Ishikawa (cell line): ENCODE data around the gene GATM.

Source experiments
- CEBPB ChIP-seq: IDR thresholded peaks from 2 replicates; pipeline ENCODE4 v1.6.1; 2012
- CREB1 ChIP-seq: IDR thresholded peaks from 2 replicates; pipeline ENCODE4 v1.6.1; 2012; ENCODE audit warnings: low read depth
- EGR1 ChIP-seq: IDR thresholded peaks from 2 replicates; pipeline ENCODE4 v1.6.1; 2012
- EP300 ChIP-seq: IDR thresholded peaks from 2 replicates; pipeline ENCODE4 v1.6.1; 2012; ENCODE audit warnings: borderline replicate concordance
- FOXM1 ChIP-seq: IDR thresholded peaks from 2 replicates; pipeline ENCODE4 v1.6.1; 2012; ENCODE audit warnings: low read depth, borderline replicate concordance
- NFIC ChIP-seq: IDR thresholded peaks from 2 replicates; pipeline ENCODE4 v1.6.1; 2012
- RAD21 ChIP-seq: IDR thresholded peaks from 2 replicates; pipeline ENCODE4 v1.6.1; 2012; ENCODE audit warnings: low read depth
- TAF1 ChIP-seq: IDR thresholded peaks from 2 replicates; pipeline ENCODE4 v1.6.1; 2012; ENCODE audit warnings: low read depth, mild to moderate bottlenecking
- TCF12 ChIP-seq: IDR thresholded peaks from 2 replicates; pipeline ENCODE4 v1.6.1; 2012; ENCODE audit warnings: low read depth
- TEAD4 ChIP-seq: IDR thresholded peaks from 2 replicates; pipeline ENCODE4 v1.6.1; 2012
- USF1 ChIP-seq: IDR thresholded peaks from 2 replicates; pipeline ENCODE4 v1.6.1; 2012
- YY1 ChIP-seq: IDR thresholded peaks from 2 replicates; pipeline ENCODE4 v1.6.1; 2012; ENCODE audit warnings: low read depth
- ZBTB7A ChIP-seq: IDR thresholded peaks from 2 replicates; pipeline ENCODE4 v1.6.1; 2012; ENCODE audit warnings: low read depth
- TF ChIP-seq, protein P1 (sequence below): IDR thresholded peaks from 2 replicates; pipeline ENCODE4 v1.6.1; 2012; ENCODE audit warnings: low read depth, mild to moderate bottlenecking
- TF ChIP-seq, protein P2 (sequence below): IDR thresholded peaks from 2 replicates; pipeline ENCODE4 v1.6.1; 2012

Gene GATM

GRCh38 chr15:45414215-45414885, 36.0 kb upstream of the GATM start:
- TF ChIP-seq RAD21 (no peak), FOXM1 (no peak), TAF1 (no peak), EP300 (no peak), TCF12 (no peak), EGR1 (no peak), ZBTB7A (no peak), YY1 (no peak), TEAD4 (no peak), CREB1 (no peak), USF1 (no peak), NFIC (no peak), CEBPB (no peak)
- TF ChIP-seq, protein P1, sequence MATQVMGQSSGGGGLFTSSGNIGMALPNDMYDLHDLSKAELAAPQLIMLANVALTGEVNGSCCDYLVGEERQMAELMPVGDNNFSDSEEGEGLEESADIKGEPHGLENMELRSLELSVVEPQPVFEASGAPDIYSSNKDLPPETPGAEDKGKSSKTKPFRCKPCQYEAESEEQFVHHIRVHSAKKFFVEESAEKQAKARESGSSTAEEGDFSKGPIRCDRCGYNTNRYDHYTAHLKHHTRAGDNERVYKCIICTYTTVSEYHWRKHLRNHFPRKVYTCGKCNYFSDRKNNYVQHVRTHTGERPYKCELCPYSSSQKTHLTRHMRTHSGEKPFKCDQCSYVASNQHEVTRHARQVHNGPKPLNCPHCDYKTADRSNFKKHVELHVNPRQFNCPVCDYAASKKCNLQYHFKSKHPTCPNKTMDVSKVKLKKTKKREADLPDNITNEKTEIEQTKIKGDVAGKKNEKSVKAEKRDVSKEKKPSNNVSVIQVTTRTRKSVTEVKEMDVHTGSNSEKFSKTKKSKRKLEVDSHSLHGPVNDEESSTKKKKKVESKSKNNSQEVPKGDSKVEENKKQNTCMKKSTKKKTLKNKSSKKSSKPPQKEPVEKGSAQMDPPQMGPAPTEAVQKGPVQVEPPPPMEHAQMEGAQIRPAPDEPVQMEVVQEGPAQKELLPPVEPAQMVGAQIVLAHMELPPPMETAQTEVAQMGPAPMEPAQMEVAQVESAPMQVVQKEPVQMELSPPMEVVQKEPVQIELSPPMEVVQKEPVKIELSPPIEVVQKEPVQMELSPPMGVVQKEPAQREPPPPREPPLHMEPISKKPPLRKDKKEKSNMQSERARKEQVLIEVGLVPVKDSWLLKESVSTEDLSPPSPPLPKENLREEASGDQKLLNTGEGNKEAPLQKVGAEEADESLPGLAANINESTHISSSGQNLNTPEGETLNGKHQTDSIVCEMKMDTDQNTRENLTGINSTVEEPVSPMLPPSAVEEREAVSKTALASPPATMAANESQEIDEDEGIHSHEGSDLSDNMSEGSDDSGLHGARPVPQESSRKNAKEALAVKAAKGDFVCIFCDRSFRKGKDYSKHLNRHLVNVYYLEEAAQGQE = no peak
- TF ChIP-seq, protein P2, sequence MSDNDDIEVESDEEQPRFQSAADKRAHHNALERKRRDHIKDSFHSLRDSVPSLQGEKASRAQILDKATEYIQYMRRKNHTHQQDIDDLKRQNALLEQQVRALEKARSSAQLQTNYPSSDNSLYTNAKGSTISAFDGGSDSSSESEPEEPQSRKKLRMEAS = no peak

GRCh38 chr15:45409596-45409995, 31.3 kb upstream of the GATM start:
- TF ChIP-seq EP300 (no peak), TCF12 (no peak), TAF1 (no peak), ZBTB7A (no peak)

DNA sequence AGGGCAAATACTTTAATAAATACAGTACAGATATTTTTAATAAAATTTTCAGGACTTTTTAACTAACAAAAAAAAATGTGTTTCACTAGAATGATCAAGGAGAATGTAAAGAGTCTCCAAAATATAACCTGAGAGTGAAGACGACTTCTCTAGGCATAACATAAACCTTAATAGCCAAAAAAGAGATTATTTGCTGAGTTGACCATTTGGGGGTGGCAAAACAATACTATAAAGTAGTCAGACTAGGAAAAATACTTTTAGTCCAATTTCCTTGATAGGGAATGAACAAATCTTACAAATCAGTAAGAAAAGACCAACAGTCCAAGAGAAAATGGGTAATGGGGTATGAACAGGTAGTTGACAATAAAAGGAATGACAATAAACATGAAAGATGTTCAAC, 29.4 kb upstream of the GATM start:
- TF ChIP-seq USF1 (no peak), ZBTB7A (no peak), TCF12 (no peak)
- TF ChIP-seq, protein P1 = no peak

DNA sequence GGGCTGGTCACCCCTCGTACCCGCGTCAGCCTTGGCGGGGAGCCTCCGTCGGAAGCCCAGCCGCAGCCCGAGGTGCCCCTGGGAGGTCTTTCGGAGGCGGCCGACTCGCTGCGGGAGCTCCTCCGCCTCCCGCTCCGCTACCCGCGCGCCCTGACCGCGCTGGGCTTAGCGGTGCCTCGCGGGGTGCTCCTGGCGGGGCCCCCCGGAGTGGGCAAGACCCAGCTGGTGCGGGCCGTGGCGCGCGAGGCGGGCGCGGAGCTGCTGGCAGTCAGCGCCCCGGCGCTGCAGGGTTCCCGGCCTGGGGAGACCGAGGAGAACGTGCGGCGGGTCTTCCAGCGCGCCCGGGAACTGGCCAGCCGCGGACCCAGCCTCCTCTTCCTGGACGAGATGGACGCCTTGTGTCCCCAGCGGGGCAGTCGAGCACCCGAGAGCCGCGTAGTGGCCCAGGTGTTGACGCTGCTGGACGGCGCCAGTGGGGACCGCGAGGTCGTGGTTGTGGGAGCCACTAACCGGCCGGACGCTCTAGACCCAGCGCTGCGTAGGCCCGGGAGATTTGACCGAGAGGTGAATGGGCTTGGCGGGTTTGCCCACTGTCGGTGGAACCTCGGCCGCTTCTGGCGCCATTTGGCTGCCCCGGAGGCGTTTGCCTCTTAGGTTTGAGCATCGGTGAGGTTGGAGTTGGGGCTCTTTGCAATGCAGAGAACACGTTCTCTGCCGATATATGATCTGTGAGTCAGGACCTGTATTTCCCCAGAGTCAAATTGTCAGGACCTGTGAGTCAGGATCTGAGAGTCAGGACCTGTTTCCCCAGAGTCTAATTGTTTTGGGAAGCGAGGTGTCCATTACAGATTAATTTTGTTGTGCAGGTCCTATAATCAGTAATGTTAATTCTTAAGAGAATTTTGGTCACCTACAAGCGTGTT, 24.9 kb upstream of the GATM start:
- no peak for TF ChIP-seq TEAD4
- TF ChIP-seq, protein P2 = 0 out of 2 replicates have a peak, but pooled peaks have one; percentile 9

DNA sequence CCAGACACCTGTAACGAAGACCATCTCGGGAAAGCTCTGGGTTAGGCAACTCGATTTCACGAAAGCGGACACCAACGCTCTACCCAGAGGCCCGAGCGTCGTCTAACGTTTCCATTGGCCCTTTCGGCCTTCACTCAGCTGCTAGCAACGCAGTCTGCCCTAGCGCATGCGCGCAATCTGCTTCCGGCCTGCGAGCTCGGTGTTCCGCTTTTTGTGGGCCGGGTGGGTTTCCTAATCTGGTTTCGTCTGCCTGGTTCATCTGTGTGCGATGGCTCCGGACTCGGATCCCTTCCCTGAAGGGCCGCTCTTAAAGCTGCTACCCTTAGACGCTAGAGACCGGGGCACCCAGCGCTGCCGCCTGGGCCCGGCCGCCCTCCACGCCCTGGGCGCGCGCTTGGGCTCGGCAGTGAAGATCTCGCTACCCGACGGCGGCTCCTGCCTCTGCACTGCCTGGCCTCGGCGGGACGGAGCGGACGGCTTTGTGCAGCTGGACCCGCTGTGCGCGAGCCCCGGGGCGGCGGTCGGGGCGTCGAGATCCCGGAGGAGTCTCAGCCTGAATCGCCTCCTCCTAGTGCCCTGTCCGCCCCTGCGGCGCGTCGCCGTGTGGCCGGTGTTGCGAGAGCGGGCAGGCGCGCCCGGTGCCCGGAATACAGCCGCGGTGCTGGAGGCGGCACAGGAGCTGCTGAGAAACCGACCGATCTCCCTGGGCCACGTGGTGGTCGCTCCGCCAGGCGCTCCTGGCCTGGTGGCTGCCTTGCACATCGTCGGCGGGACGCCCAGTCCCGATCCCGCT, 24.0 kb upstream of the GATM start:
- TF ChIP-seq RAD21 = no peak
- no peak for TF ChIP-seq EP300
- no peak for TF ChIP-seq USF1
- peak; percentile 16; the same call in 1 of the 2 replicates for TF ChIP-seq TCF12
- peak; percentile 47 for TF ChIP-seq CREB1
- TF ChIP-seq YY1 = no peak
- no peak for TF ChIP-seq EGR1
- TF ChIP-seq FOXM1 = no peak
- peak; percentile 64 for TF ChIP-seq CEBPB
- no peak for TF ChIP-seq NFIC
- peak; percentile 88 for TF ChIP-seq TAF1
- TF ChIP-seq, protein P1 = no peak
- TF ChIP-seq TEAD4 = no peak
- no peak for TF ChIP-seq ZBTB7A
- TF ChIP-seq, protein P2 = no peak; the same call in 1 of the 2 replicates
